ENCODE data around the gene PLA2G4E.

The PLA2G4E gene

DNA sequence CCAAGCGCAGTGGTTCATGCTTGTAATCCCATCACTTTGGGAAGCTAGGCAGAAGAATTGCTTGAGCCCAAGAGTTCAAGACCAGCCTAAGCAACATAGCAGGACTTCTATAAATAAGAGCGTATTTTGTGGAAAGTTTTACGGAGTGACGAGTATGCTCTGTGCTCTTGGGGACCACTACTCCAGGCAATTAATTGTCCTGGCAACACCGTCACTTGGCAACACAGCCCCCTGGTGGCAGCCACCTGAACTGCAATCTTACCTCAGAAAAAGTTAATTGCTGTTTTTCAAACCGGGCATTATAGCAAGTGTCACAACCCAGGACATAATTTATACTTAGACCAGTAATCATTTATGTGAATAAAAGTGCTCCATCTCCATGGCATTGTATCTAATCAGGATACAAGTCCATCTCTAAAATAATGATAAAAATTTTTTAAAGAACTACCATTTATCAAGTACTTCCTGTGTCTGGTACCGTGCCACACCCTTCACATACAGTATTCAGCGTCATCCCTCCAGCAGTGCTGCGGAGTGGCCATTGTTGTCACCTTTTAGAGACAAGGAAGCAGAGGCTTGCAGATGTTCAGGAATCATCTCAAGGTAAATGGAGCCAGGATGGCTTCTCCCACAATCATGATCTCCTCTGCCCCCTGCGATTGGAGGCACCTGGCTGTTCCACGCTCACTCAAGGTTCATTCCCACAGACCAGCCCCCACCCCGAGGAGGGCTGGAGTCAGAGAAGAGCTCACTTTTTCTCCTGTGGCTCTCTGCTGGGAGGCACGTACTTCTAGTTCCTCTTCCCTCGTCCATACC, 39.0 kb upstream of the PLA2G4E start:
- Histone ChIP-seq H3K27ac (no peak overlapping the region), H3K9ac (no peak overlapping the region)

DNA sequence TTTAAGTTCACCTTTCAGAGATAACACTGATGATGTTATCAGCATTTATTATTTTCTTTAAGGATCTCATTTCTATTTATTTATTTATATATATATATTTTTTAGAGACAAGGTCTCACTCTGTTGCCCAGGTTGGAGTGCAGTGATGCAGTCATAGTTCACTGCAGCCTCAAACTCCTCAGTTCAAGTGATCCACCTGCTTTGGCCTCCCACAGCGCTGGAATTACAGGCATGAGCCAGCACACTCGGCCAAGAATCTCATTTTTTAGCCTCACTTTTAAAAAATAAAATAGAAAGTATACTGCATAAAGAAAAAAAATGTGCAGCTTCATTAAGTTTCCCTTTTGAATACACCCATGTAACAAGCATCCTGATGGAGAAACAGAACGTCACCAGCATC, 37.9 kb upstream of the PLA2G4E start:
- H3K27ac ChIP-seq: no peak overlapping the region
- H2AFZ ChIP-seq: no peak overlapping the region
- H3K4me3 ChIP-seq (ENCODE audit: low read depth, low read length): no peak overlapping the region
- no peak overlapping the region for H3K9ac ChIP-seq
- H3K4me2 ChIP-seq (ENCODE audit: low read length): no peak overlapping the region
- no peak for TF ChIP-seq CTCF (IDR thresholded peaks at IDR 0.05)
- no peaks in the 10 kb centered on the region for H3K27me3 ChIP-seq (ENCODE audit: control insufficient read depth, insufficient read depth, low read length)
- no peaks in the 10 kb centered on the region for H3K79me2 ChIP-seq
- H3K9me3 ChIP-seq (ENCODE audit: control insufficient read depth, low read length): no peaks in the 10 kb centered on the region
- no peaks in the 10 kb centered on the region for H3K4me1 ChIP-seq
- no peaks in the 10 kb centered on the region for H3K36me3 ChIP-seq (ENCODE audit: control insufficient read depth, insufficient read depth, low read length)

More for the DNA sequence above, 39.0 kb upstream of the PLA2G4E start:
- Histone ChIP-seq H3K4me1 (no peaks in the 10 kb centered on the region), H3K79me2 (no peaks in the 10 kb centered on the region), H3K4me2 (ENCODE audit: low read length) (no peak overlapping the region), H3K4me3 (ENCODE audit: low read depth, low read length) (no peak overlapping the region), H2AFZ (no peak overlapping the region), H3K36me3 (ENCODE audit: control insufficient read depth, insufficient read depth, low read length) (no peaks in the 10 kb centered on the region), H3K9me3 (ENCODE audit: control insufficient read depth, low read length) (no peaks in the 10 kb centered on the region), H3K27me3 (ENCODE audit: control insufficient read depth, insufficient read depth, low read length) (no peaks in the 10 kb centered on the region)
- TF ChIP-seq CTCF (IDR thresholded peaks at IDR 0.05): peak; percentile 80

DNA sequence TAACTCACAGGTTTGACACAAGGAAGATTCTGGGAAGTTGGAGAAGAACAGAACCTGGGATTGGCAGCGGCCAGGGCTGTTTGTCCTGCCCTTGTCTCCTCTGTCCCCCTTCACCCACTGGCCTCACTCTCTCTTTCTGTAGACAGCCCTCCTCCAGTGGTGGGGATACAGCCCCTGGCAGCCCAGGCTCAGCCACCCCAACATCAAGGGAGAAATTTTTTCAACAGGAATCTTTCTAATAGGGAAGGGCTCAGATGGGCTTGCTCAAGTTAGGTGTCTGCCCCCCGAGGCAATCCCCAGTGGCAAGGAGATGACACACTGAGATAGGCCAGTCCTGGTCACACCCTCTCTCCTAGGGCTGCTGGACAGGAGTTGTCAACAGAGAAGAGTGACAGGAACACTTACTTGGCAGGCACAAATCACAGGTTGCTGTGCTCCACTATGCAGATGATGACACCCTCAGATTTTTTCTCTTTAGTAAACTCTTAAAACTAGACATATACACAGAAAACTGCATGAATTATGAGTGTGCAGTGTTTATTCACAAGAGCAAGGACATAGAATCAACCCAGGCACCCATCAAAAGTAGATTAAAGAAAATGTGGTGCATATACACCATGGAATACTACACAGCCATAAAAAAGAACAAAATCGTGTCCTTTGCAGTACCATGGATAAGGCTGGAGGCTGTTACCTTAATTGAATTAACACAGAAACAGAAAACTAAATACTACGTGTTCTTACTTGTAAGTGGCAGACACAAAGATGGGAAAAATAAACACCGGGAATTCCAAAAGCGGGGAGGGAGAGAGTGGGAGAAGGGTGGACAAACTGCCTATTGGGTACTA, 37.2 kb upstream of the PLA2G4E start:
- no peak overlapping the region for H3K27ac ChIP-seq
- H3K27me3 ChIP-seq (ENCODE audit: control insufficient read depth, insufficient read depth, low read length): no peaks in the 10 kb centered on the region
- no peak overlapping the region for H2AFZ ChIP-seq
- no peaks in the 10 kb centered on the region for H3K9me3 ChIP-seq (ENCODE audit: control insufficient read depth, low read length)
- no peaks in the 10 kb centered on the region for H3K79me2 ChIP-seq
- no peak overlapping the region for H3K4me3 ChIP-seq (ENCODE audit: low read depth, low read length)
- no peak overlapping the region for H3K4me2 ChIP-seq (ENCODE audit: low read length)
- no peak for TF ChIP-seq CTCF (IDR thresholded peaks at IDR 0.05)
- H3K4me1 ChIP-seq: no peaks in the 10 kb centered on the region
- no peaks in the 10 kb centered on the region for H3K36me3 ChIP-seq (ENCODE audit: control insufficient read depth, insufficient read depth, low read length)
- no peak overlapping the region for H3K9ac ChIP-seq

DNA sequence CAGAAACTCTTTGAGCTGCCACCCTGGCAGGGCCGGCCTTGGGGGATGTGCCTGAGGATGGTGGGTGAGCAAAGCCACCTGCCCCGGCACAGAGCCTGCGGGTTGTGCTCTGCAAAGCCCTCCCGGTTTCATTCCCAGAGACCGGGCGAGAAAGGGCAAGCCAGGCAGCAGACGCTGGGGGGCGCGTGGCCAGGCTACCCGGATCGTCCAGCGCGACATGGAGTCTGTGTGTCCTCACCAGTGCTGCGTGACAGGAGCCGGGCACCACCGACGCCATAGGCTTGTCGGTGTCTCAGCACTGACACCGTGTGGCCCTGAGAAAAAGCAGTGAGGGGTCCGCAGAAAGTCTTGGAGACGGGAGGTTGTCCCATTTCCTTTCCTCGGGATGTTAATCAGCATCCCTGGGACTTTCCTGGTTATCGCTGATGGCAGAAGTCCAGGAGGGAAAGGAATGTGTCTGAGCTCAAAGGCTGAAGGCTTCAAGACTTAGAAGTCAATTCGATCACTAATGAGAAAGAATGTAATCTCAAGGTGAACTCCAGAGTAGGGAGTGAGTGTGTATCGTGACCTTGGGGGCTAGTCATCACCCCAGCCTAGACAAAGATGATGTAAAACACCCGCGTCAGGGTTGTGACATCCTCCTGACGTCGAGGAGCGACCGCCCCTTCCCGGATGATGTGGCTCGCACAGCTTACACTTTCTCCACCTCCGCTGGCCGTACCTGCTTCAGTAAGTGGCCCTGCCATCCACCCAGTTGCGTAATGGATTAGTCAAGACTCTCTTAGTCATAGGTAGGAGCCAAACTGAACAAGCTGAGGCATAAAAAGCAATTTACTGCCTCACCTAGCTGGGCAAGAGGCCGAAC, 36.3 kb upstream of the PLA2G4E start:
- H3K9me3 ChIP-seq (ENCODE audit: control insufficient read depth, low read length): no peaks in the 10 kb centered on the region
- H3K4me1 ChIP-seq: no peaks in the 10 kb centered on the region
- peak overlapping the region; percentile 69 for H2AFZ ChIP-seq
- no peaks in the 10 kb centered on the region for H3K79me2 ChIP-seq
- H3K4me2 ChIP-seq (ENCODE audit: low read length): peak overlapping the region; percentile 45
- H3K36me3 ChIP-seq (ENCODE audit: control insufficient read depth, insufficient read depth, low read length): no peaks in the 10 kb centered on the region
- H3K4me3 ChIP-seq (ENCODE audit: low read depth, low read length): no peak overlapping the region
- TF ChIP-seq CTCF (IDR thresholded peaks at IDR 0.05): peak; percentile 62
- H3K9ac ChIP-seq: no peak overlapping the region
- no peak overlapping the region for H3K27ac ChIP-seq
- no peaks in the 10 kb centered on the region for H3K27me3 ChIP-seq (ENCODE audit: control insufficient read depth, insufficient read depth, low read length)
